ENCODE results near the gene PABPC1L2A. TPM values are rescaled to one million over a fixed set of nuclear protein-coding genes. Genes with fewer than 3 reads are reported as not detected.
"Not testable (repeated sequence)": the region's sequence is repeated elsewhere in the genome, so short reads cannot be mapped to it uniquely, and the experiment has no call there.

PABPC1L2A gene
- not detected in 2 replicates for total RNA-seq (2012; rRNA removed)

GRCh38 chrX:73079024-73079562 is at the start of gene PABPC1L2A:
Gene PABPC1L2A, minus strand, starts transcription at chrX:73079512. Its CDS starts 126 bp downstream, at chrX:73079386.
- not testable (repeated sequence) for H3K9me3 ChIP-seq (replicated peaks; ENCODE audit: low read length); H3K27me3 ChIP-seq (ENCODE audit: control insufficient read depth, insufficient read depth, low read length); H3K4me2 ChIP-seq (ENCODE audit: low read length); H3K36me3 ChIP-seq (ENCODE audit: insufficient read depth, low read length); H3K9ac ChIP-seq (ENCODE audit: low read depth, low read length); H3K4me1 ChIP-seq (ENCODE audit: control insufficient read depth, insufficient read depth, low read length); H3K4me3 ChIP-seq (ENCODE audit: low read length)

- Histone ChIP-seq H3K27me3 (ENCODE audit: control insufficient read depth, insufficient read depth, low read length) (no peaks in the 10 kb centered on the region), H3K4me2 (ENCODE audit: low read length) (no peak overlapping the region), H3K4me3 (ENCODE audit: low read length) (no peak overlapping the region), H3K4me1 (ENCODE audit: control insufficient read depth, insufficient read depth, low read length) (no peaks in the 10 kb centered on the region), H3K9ac (ENCODE audit: low read depth, low read length) (no peak overlapping the region), H3K9me3 (replicated peaks; ENCODE audit: low read length) (no peaks in the 10 kb centered on the region), H3K36me3 (ENCODE audit: insufficient read depth, low read length) (no peaks in the 10 kb centered on the region)
Measured at GRCh38 chrX:73127700-73128241, 48.5 kb upstream of the PABPC1L2A start.

GRCh38 chrX:73126240-73126639 is 46.9 kb upstream of the PABPC1L2A start:
- H3K9me3 ChIP-seq (replicated peaks; ENCODE audit: low read length) = no peaks in the 10 kb centered on the region
- H3K36me3 ChIP-seq (ENCODE audit: insufficient read depth, low read length) = no peaks in the 10 kb centered on the region
- H3K27me3 ChIP-seq (ENCODE audit: control insufficient read depth, insufficient read depth, low read length) = no peaks in the 10 kb centered on the region
- H3K4me2 ChIP-seq (ENCODE audit: low read length) = no peak overlapping the region
- H3K4me3 ChIP-seq (ENCODE audit: low read length) = no peak overlapping the region
- no peaks in the 10 kb centered on the region for H3K4me1 ChIP-seq (ENCODE audit: control insufficient read depth, insufficient read depth, low read length)
- H3K9ac ChIP-seq (ENCODE audit: low read depth, low read length) = no peak overlapping the region

GRCh38 chrX:73099505-73099904 is 20.2 kb upstream of the PABPC1L2A start:
- not testable (repeated sequence) for H3K9ac ChIP-seq (ENCODE audit: low read depth, low read length); H3K4me2 ChIP-seq (ENCODE audit: low read length); H3K4me1 ChIP-seq (ENCODE audit: control insufficient read depth, insufficient read depth, low read length); H3K36me3 ChIP-seq (ENCODE audit: insufficient read depth, low read length); H3K9me3 ChIP-seq (replicated peaks; ENCODE audit: low read length); H3K4me3 ChIP-seq (ENCODE audit: low read length); H3K27me3 ChIP-seq (ENCODE audit: control insufficient read depth, insufficient read depth, low read length)

GRCh38 chrX:73086766-73087165 is 7.5 kb upstream of the PABPC1L2A start:
- not testable (repeated sequence) for H3K9ac ChIP-seq (ENCODE audit: low read depth, low read length); H3K4me2 ChIP-seq (ENCODE audit: low read length); H3K4me3 ChIP-seq (ENCODE audit: low read length)

GRCh38 chrX:73079884-73080283 is 572 bp upstream of the PABPC1L2A start:
- not testable (repeated sequence) for H3K27me3 ChIP-seq (ENCODE audit: control insufficient read depth, insufficient read depth, low read length); H3K4me2 ChIP-seq (ENCODE audit: low read length); H3K36me3 ChIP-seq (ENCODE audit: insufficient read depth, low read length); H3K9me3 ChIP-seq (replicated peaks; ENCODE audit: low read length); H3K4me1 ChIP-seq (ENCODE audit: control insufficient read depth, insufficient read depth, low read length); H3K4me3 ChIP-seq (ENCODE audit: low read length); H3K9ac ChIP-seq (ENCODE audit: low read depth, low read length)

More at GRCh38 chrX:73086766-73087165, 7.5 kb upstream of the PABPC1L2A start:
- H3K36me3 ChIP-seq (ENCODE audit: insufficient read depth, low read length); H3K9me3 ChIP-seq (replicated peaks; ENCODE audit: low read length); H3K27me3 ChIP-seq (ENCODE audit: control insufficient read depth, insufficient read depth, low read length); H3K4me1 ChIP-seq (ENCODE audit: control insufficient read depth, insufficient read depth, low read length): not testable (repeated sequence)

- not testable (repeated sequence) for H3K9ac ChIP-seq (ENCODE audit: low read depth, low read length); H3K4me3 ChIP-seq (ENCODE audit: low read length); H3K9me3 ChIP-seq (replicated peaks; ENCODE audit: low read length); H3K27me3 ChIP-seq (ENCODE audit: control insufficient read depth, insufficient read depth, low read length); H3K4me1 ChIP-seq (ENCODE audit: control insufficient read depth, insufficient read depth, low read length); H3K4me2 ChIP-seq (ENCODE audit: low read length); H3K36me3 ChIP-seq (ENCODE audit: insufficient read depth, low read length)
Measured at GRCh38 chrX:73078597-73078996, 715 bp downstream of the PABPC1L2A start.

- H3K4me1 ChIP-seq (ENCODE audit: control insufficient read depth, insufficient read depth, low read length) = no peaks in the 10 kb centered on the region
- no peak overlapping the region for H3K9ac ChIP-seq (ENCODE audit: low read depth, low read length)
- no peak overlapping the region for H3K4me3 ChIP-seq (ENCODE audit: low read length)
- peaks cover 8% of the 10 kb centered on the region for H3K27me3 ChIP-seq (ENCODE audit: control insufficient read depth, insufficient read depth, low read length)
- H3K9me3 ChIP-seq (replicated peaks; ENCODE audit: low read length) = no peaks in the 10 kb centered on the region
- H3K4me2 ChIP-seq (ENCODE audit: low read length) = no peak overlapping the region
- no peaks in the 10 kb centered on the region for H3K36me3 ChIP-seq (ENCODE audit: insufficient read depth, low read length)
Measured at GRCh38 chrX:73076838-73077237, 2.5 kb downstream of the PABPC1L2A start.

GRCh38 chrX:73069365-73070035 is 9.8 kb downstream of the PABPC1L2A start:
- H3K9me3 ChIP-seq (replicated peaks; ENCODE audit: low read length) = no peaks in the 10 kb centered on the region
- H3K4me2 ChIP-seq (ENCODE audit: low read length) = no peak overlapping the region

GRCh38 chrX:73068467-73069364 is 10.6 kb downstream of the PABPC1L2A start:
- Histone ChIP-seq H3K9me3 (replicated peaks; ENCODE audit: low read length) (no peaks in the 10 kb centered on the region), H3K27me3 (ENCODE audit: control insufficient read depth, insufficient read depth, low read length) (peaks cover 4% of the 10 kb centered on the region), H3K36me3 (ENCODE audit: insufficient read depth, low read length) (no peaks in the 10 kb centered on the region), H3K4me3 (ENCODE audit: low read length) (no peak overlapping the region), H3K4me2 (ENCODE audit: low read length) (no peak overlapping the region), H3K4me1 (ENCODE audit: control insufficient read depth, insufficient read depth, low read length) (no peaks in the 10 kb centered on the region), H3K9ac (ENCODE audit: low read depth, low read length) (no peak overlapping the region)

More at GRCh38 chrX:73069365-73070035, 9.8 kb downstream of the PABPC1L2A start:
- no peaks in the 10 kb centered on the region for H3K36me3 ChIP-seq (ENCODE audit: insufficient read depth, low read length)
- no peaks in the 10 kb centered on the region for H3K4me1 ChIP-seq (ENCODE audit: control insufficient read depth, insufficient read depth, low read length)
- H3K4me3 ChIP-seq (ENCODE audit: low read length) = no peak overlapping the region
- no peak overlapping the region for H3K9ac ChIP-seq (ENCODE audit: low read depth, low read length)
- H3K27me3 ChIP-seq (ENCODE audit: control insufficient read depth, insufficient read depth, low read length) = peaks cover 4% of the 10 kb centered on the region

GRCh38 chrX:73067761-73068466 is 11.4 kb downstream of the PABPC1L2A start:
- H3K9ac ChIP-seq (ENCODE audit: low read depth, low read length); H3K4me2 ChIP-seq (ENCODE audit: low read length); H3K4me1 ChIP-seq (ENCODE audit: control insufficient read depth, insufficient read depth, low read length); H3K4me3 ChIP-seq (ENCODE audit: low read length); H3K9me3 ChIP-seq (replicated peaks; ENCODE audit: low read length); H3K27me3 ChIP-seq (ENCODE audit: control insufficient read depth, insufficient read depth, low read length); H3K36me3 ChIP-seq (ENCODE audit: insufficient read depth, low read length): not testable (repeated sequence)
